ENCODE data around the gene RNF148.
A peak's percentile ranks its signal among the peaks of the same experiment; 100 is the strongest.

Gene RNF148, protein sequence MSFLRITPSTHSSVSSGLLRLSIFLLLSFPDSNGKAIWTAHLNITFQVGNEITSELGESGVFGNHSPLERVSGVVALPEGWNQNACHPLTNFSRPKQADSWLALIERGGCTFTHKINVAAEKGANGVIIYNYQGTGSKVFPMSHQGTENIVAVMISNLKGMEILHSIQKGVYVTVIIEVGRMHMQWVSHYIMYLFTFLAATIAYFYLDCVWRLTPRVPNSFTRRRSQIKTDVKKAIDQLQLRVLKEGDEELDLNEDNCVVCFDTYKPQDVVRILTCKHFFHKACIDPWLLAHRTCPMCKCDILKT

DNA sequence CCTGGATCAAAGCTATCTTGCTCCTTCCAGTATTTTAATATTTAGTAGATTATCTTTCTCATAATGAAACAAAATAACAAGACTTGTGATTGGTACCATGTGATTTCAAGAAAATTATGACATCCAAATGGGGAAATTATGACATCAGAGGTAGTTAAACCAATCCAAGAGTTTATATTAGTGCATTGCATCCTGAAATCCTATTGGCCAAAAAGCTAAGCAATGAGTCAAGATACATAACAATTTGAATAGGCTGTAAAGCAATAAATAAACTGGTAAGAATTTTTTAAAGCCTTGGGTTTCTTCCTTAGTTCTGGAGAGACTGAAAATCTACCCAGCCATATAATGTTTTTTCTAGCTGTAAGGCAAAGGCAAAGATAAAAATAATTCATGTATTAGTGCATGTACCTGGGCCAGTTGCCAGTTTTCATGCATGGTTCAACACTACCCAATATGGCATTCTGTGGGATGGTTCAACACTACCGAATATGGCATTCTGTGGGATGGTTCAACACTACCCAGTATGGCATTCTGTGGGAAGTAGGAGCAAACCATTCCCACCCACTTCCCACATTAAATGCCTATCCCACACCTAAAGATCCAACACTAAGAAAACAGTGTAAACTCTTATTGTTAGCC, at the start of gene RNF148:
RNF148 (minus strand) TSS at position 51 of the 639 bp plus-strand sequence. CDS start 172 bp downstream, outside the sequence.
- Mint-ChIP-seq H3K9me3 (no peaks in the 10 kb centered on the region), H3K36me3 (ENCODE audit: low read depth) (no peaks in the 10 kb centered on the region), H3K27ac (no peak within 1 kb of the TSS), H3K27me3 (ENCODE audit: low read depth) (peaks cover 4% of the 10 kb centered on the region), H3K4me3 (no peak within 1 kb of the TSS), H3K4me1 (no peaks in the 10 kb centered on the region)
- TF ChIP-seq, protein P1, sequence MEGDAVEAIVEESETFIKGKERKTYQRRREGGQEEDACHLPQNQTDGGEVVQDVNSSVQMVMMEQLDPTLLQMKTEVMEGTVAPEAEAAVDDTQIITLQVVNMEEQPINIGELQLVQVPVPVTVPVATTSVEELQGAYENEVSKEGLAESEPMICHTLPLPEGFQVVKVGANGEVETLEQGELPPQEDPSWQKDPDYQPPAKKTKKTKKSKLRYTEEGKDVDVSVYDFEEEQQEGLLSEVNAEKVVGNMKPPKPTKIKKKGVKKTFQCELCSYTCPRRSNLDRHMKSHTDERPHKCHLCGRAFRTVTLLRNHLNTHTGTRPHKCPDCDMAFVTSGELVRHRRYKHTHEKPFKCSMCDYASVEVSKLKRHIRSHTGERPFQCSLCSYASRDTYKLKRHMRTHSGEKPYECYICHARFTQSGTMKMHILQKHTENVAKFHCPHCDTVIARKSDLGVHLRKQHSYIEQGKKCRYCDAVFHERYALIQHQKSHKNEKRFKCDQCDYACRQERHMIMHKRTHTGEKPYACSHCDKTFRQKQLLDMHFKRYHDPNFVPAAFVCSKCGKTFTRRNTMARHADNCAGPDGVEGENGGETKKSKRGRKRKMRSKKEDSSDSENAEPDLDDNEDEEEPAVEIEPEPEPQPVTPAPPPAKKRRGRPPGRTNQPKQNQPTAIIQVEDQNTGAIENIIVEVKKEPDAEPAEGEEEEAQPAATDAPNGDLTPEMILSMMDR (IDR thresholded peaks at IDR 0.05; ENCODE audit: unreplicated experiment in 3 of 3): no peak

DNA sequence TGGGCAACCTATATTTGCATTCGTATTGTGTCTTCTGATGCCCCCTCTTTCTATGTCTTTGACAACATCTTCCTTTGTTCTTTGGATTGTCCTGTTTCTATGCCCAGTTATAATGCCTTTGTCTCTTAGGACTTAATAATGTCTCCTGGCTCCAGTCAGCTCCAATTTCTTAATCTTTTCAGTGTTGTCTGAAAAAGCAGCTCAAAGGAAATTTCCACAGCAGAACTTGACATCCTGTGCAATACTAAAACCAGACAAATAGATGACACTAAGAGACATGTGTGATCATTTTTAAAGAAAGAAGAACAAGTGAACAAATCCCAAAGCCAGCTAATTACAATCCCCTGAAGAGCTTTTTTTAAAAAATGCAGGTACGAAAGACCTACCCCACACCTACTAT, 47.7 kb upstream of the RNF148 start:
- TF ChIP-seq, protein P1 (IDR thresholded peaks at IDR 0.05; ENCODE audit: unreplicated experiment in 3 of 3): no peak
- peak overlapping the region in 1 of 3 experiments; percentile 24 for H3K27ac Mint-ChIP-seq
- H3K36me3 Mint-ChIP-seq (ENCODE audit: low read depth): no peaks in the 10 kb centered on the region
- no peaks in the 10 kb centered on the region for H3K9me3 Mint-ChIP-seq
- no peaks in the 10 kb centered on the region for H3K4me1 Mint-ChIP-seq
- H3K4me3 Mint-ChIP-seq: no peak overlapping the region
- no peaks in the 10 kb centered on the region for H3K27me3 Mint-ChIP-seq (ENCODE audit: low read depth)

DNA sequence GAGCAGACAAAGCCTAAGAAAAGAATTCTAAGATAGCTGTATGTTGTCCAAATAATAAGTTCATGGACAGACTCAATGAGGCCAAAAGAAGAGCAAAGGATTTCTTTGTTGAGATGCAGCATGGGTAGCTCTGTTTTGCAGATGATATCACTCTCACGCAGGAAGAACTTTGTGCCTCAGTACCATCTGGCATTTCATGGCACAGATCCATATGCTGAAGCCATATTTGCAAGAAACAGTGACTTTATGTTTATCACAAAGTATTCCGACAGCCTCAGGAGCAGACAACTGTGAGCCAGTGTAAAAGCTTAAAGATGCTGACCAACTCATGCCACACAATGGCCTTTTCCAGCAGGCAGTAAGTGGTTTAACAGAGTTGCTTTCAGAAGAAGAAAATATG, 45.5 kb upstream of the RNF148 start:
- Mint-ChIP-seq H3K4me3 (no peak overlapping the region), H3K36me3 (ENCODE audit: low read depth) (no peaks in the 10 kb centered on the region), H3K27me3 (ENCODE audit: low read depth) (no peaks in the 10 kb centered on the region), H3K4me1 (no peaks in the 10 kb centered on the region), H3K27ac (no peak overlapping the region), H3K9me3 (no peaks in the 10 kb centered on the region)
- TF ChIP-seq, protein P1 (IDR thresholded peaks at IDR 0.05; ENCODE audit: unreplicated experiment in 3 of 3): no peak

DNA sequence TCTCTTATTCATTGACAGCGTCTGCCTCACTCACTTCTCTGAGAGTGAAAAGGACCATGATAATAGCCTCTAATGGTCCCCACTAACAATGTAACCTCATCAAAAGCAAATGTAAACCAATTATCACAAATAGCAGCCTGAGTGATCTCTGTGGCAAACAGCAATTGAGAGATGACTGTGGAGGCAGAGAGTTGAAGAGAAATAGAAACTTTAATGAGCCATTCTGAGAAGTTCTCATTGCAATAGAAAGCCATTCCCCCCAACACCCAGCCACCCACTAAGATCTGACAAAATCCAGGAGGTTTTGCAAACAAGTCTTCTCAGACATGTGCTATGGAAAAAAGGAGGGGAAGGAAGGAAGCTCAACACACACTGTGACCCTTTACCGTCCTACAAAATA, 44.2 kb upstream of the RNF148 start:
- Mint-ChIP-seq H3K36me3 (ENCODE audit: low read depth) (no peaks in the 10 kb centered on the region), H3K4me1 (no peaks in the 10 kb centered on the region), H3K9me3 (no peaks in the 10 kb centered on the region), H3K27me3 (ENCODE audit: low read depth) (no peaks in the 10 kb centered on the region), H3K27ac (no peak overlapping the region), H3K4me3 (no peak overlapping the region)
- TF ChIP-seq, protein P1 (IDR thresholded peaks at IDR 0.05; ENCODE audit: unreplicated experiment in 3 of 3): no peak

DNA sequence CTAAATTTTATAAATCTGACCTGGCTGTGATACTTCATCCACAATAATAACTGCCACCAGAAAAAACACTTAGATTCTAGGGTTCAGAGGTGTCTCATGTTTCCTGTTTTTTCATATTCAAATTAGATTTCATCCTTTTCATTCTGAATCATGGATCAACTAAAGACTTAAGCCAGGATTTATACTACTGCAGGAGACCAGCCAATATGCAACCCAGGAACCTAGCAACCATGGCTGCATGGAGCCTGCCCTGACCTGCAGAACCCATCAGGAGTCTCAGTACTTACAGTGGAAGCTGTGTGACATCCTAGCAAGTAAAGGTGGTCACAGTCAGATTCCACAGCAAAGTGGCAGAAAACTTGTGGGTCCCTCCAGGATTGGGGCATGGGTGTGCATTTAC, 40.5 kb upstream of the RNF148 start:
- no peak overlapping the region for H3K4me3 Mint-ChIP-seq
- TF ChIP-seq, protein P1 (IDR thresholded peaks at IDR 0.05; ENCODE audit: unreplicated experiment in 3 of 3): no peak
- H3K4me1 Mint-ChIP-seq: no peaks in the 10 kb centered on the region
- no peaks in the 10 kb centered on the region for H3K36me3 Mint-ChIP-seq (ENCODE audit: low read depth)
- H3K9me3 Mint-ChIP-seq: no peaks in the 10 kb centered on the region
- H3K27ac Mint-ChIP-seq: no peak overlapping the region
- no peaks in the 10 kb centered on the region for H3K27me3 Mint-ChIP-seq (ENCODE audit: low read depth)

DNA sequence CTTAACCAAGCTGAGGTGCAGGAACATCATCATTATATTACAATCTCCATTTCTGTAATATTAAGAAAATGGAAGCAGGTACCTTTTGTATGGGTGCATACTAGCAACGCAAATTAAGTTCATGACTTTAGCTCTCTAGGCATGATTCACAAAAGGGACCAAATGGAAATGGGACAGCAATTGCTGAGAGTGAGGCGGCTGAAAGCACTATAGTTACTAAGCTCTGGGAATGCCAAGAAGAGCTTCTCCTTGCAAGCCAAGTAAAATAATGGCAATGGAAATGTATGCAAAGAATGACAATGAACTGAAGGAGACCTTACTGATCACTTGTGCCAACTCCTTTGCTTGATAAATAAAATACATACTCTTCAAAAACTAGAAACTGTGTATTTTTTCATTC, 36.2 kb upstream of the RNF148 start:
- Mint-ChIP-seq H3K27ac (no peak overlapping the region), H3K9me3 (no peaks in the 10 kb centered on the region), H3K36me3 (ENCODE audit: low read depth) (no peaks in the 10 kb centered on the region), H3K4me1 (no peaks in the 10 kb centered on the region), H3K4me3 (no peak overlapping the region), H3K27me3 (ENCODE audit: low read depth) (no peaks in the 10 kb centered on the region)
- TF ChIP-seq, protein P1 (IDR thresholded peaks at IDR 0.05; ENCODE audit: unreplicated experiment in 3 of 3): no peak
